Myocyte (in vitro differentiated cells): ENCODE results near the gene RFX1. TPM values are rescaled to one million over a fixed set of nuclear protein-coding genes. Genes with fewer than 3 reads are reported as not detected.
A peak's percentile ranks its signal among the peaks of the same experiment; 100 is the strongest.
"Not testable (repeated sequence)": the region's sequence is repeated elsewhere in the genome, so short reads cannot be mapped to it uniquely, and the experiment has no call there.

Experiments used
- DNase-seq: peaks from one replicate; pipeline ENCODE4 v3.0.0-alpha.2; 2012; ENCODE audit warnings: low read depth
- polyA plus RNA-seq: library from polyadenylated mRNA; unstranded; fragments of >200 nt; gene quantifications from one replicate; pipeline ENCODE4 v1.2.1, GENCODE V29; 2012; ENCODE audit warnings: missing spikeins
- total RNA-seq: library from RNA; depleted of rRNA; stranded (reverse); fragments of >200 nt; gene quantifications from 2 replicates; pipeline ENCODE4 v1.2.3, GENCODE V29; 2014

Gene RFX1
- total RNA-seq, result 2.0 and 2.5 TPM in 2 replicates
- 7.4 TPM for polyA plus RNA-seq

- DNase-seq, result peak; percentile 100
Observed at GRCh38 chr19:14006085-14006765, at the start of gene RFX1. Gene RFX1, minus strand, starts transcription at chr19:14006320. Its CDS starts 12,477 bp downstream, at chr19:13993843.

GRCh38 chr19:14055396-14055795 lies 49.3 kb upstream of the RFX1 start:
- DNase-seq, result no peak

GRCh38 chr19:14054721-14055120 lies 48.6 kb upstream of the RFX1 start:
- no peak for DNase-seq

- DNase-seq, result no peak
Observed at GRCh38 chr19:14054099-14054498, 48.0 kb upstream of the RFX1 start.

- DNase-seq, result no peak
Observed at GRCh38 chr19:14053500-14053899, 47.4 kb upstream of the RFX1 start.

GRCh38 chr19:14053032-14053431 lies 46.9 kb upstream of the RFX1 start:
- no peak for DNase-seq

- DNase-seq, result no peak
Observed at GRCh38 chr19:14052470-14052869, 46.4 kb upstream of the RFX1 start.

GRCh38 chr19:14051980-14052379 lies 45.9 kb upstream of the RFX1 start:
- DNase-seq, result no peak

- DNase-seq, result not testable (repeated sequence)
Observed at GRCh38 chr19:14050961-14051360, 44.8 kb upstream of the RFX1 start.

GRCh38 chr19:14050512-14050911 lies 44.4 kb upstream of the RFX1 start:
- no peak for DNase-seq

GRCh38 chr19:14048443-14049153 lies 42.5 kb upstream of the RFX1 start:
- DNase-seq, result peak; percentile 47

GRCh38 chr19:14047866-14048265 lies 41.7 kb upstream of the RFX1 start:
- not testable (repeated sequence) for DNase-seq

GRCh38 chr19:14042659-14043608 lies 36.8 kb upstream of the RFX1 start:
- peak; percentile 91 for DNase-seq

GRCh38 chr19:14039181-14039580 lies 33.1 kb upstream of the RFX1 start:
- no peak for DNase-seq

- DNase-seq, result no peak
Observed at GRCh38 chr19:14035706-14036105, 29.6 kb upstream of the RFX1 start.

GRCh38 chr19:14035159-14035558 lies 29.0 kb upstream of the RFX1 start:
- not testable (repeated sequence) for DNase-seq

- no peak for DNase-seq
Observed at GRCh38 chr19:14033946-14034345, 27.8 kb upstream of the RFX1 start.

GRCh38 chr19:14031719-14032480 lies 25.8 kb upstream of the RFX1 start, which contains the start of gene IL27RA:
Gene IL27RA, plus strand, starts transcription at chr19:14031762. Its CDS starts 111 bp downstream, at chr19:14031873.
- peak; percentile 27 for DNase-seq

- no peak for DNase-seq
Observed at GRCh38 chr19:14030997-14031718, 25.0 kb upstream of the RFX1 start.

- DNase-seq, result no peak
Observed at GRCh38 chr19:14028901-14029300, 22.8 kb upstream of the RFX1 start.
